NCI-H1105 treated with DMSO at 0.1 percent for 48 hours (cell line): ENCODE measurements around the gene MRPS30.
"Not testable (repeated sequence)": the region's sequence is repeated elsewhere in the genome, so short reads cannot be mapped to it uniquely, and the experiment has no call there.

Experiments
- DNase-seq: peaks from one replicate; lab custom pipeline; 2025; lab: John Stamatoyannopoulos, UW

MRPS30 gene

DNA sequence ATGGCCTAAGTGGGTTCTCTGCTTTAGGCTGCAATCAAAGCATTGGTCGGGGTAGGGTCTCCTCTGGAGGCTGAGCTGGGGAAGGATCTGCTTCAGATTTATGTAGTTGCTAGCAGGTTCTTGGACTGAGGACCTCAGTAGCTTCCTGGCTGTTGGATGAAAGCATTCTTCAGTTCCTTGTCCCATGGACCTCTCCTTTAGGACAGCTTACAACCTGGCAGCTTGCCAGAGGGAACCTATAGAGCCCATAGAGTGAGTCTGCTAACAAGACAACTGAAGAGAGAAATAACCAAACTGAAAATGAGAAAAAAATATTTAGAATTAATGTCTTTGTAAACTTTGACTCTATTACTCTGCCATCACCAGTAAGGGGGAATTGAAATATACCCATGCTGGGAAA, 12.4 kb downstream of the MRPS30 start:
- no peak for DNase-seq

- DNase-seq: not testable (repeated sequence)
These were observed 15.9 kb downstream of the MRPS30 start for GRCh38 chr5:44824662-44825061.

GRCh38 chr5:44827681-44828080, 18.9 kb downstream of the MRPS30 start:
- DNase-seq: no peak

- no peak for DNase-seq
These were observed 20.0 kb downstream of the MRPS30 start for GRCh38 chr5:44828719-44829118.

DNA sequence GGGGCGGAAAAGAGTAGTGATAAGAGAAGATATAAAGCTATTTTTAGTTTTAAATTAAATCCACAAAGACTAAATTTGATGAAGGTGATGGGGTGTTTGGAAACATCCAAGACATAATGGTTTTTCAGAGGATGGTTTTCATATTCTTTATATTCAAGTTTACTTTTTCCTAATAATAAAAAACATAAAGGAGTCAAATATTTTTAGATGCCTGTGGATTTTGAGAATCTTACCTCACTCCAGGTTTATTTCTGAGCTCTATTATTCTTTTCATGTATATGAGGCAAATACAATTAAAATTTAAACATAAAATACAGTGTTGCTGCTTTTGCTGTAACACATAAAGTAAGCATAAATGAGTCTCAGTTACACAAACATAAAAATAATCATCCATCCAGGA, 22.2 kb downstream of the MRPS30 start:
- no peak for DNase-seq

GRCh38 chr5:44833249-44833648, 24.5 kb downstream of the MRPS30 start:
- DNase-seq: no peak

DNA sequence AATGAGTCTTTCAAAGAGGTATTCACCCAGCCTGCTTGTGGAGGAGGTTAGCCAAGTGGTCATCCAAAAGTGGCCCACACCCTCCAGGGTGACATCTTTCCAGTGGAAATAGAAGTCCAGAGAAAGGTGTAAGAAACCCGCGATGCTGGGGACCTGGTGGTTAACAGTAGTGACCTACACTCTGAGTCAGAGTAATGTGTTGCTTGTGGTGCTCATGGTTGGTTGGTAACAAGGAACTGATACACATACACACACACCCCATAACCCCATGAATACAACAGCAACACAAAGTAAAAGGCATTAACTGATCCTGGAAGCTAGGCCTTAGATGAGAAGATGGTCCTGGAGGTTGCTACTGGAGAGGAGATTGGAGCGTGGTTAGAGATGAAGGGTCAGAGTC, 26.9 kb downstream of the MRPS30 start:
- no peak for DNase-seq

DNA sequence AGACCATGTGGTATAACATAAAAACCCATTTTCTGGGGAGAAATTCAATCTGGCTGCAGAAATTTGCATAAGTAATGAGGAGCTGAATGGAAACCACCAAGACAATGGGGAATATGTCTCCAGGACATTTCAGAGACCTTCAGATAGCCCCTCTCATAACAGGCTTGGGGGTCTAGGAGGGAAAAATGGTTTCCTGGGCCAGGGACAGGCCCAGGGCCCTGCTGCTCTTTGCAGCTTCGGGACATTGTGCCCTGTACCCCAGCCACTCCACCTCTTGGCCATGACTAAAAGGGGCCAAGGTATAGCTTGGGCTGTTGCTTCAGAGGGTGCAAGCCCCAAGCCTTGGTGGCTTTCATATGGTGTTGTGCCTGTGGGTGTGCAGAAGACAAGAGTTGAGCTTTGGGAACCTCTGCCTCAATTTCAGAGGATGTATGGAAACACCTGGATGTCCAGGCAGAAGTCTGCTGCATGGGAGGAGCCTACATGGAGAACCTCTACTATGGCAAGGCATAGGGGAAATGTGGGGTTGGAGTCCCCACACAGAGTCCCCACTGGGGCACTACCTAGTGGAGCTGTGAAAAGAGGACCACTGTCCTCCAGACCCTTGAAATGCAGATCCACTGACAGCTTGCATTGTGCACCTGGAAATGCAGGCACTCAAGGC, 30.4 kb downstream of the MRPS30 start:
- no peak for DNase-seq

- no peak for DNase-seq
These were observed 33.9 kb downstream of the MRPS30 start for GRCh38 chr5:44842496-44843282.

DNA sequence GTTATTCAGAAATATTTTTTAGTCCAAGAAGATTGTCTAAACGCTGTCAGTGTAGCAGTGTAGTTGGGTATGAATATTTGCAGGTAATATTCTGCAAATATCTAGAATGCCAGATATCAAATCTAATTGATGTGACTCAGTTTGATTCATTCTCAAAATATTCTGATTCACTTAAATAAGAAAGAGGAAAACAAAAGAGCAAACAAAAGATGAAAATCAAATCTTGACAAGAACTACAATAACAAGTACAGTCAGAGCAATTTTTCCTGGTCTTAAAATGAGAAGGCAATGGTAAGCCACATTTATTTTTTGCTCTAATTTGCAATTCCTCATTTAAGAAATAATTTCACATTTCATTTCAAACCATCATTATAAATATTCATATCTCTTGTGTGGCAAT, 36.0 kb downstream of the MRPS30 start:
- no peak for DNase-seq

DNA sequence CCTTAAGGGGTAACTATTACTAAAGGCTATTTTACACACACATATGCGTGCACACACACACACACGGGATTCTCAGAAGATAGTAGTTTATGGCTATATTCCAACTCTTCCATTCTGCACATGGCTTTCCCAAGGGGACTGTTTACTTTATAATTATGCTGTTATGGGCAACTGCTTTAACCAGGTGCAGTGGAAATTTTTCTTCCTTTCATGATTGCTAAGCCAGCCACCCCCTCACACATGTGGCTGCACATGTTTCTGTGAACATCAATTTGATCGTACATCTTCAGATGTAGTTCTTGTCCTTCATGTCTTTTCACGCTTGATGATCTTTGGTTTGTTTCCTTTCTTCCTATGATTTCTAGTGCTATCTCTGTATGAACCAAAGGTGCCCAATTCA, 37.0 kb downstream of the MRPS30 start:
- peak; percentile 98 for DNase-seq

DNA sequence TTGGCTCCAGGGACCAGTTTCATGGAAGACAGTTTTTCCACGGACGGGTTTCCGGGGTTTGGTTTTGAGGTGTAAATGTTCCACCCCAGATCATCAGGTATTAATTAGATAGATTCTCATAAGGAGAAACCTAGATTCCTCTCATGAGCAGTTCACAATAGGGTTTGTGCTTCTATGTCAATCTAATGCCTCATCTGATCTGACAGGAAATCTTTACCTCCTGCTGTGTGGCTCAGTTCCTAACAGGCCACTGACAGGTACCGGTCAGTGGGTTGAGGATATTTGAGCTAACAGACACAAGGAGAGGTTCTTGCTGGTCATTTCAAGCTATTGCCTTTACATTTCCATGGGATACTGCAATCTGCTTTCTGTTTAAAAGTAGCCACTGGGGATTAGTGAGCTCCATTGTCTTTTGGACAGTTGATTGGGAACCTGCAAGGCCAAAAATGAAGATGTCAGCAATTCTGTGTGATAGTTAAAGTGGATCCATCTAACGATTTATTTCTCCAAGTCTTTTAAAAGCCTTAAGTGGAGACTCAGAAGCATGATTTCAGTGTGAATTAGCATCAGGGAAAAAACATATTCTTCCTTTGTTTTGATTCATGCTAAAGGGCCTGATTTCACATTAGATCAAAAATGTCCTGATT, 38.6 kb downstream of the MRPS30 start:
- DNase-seq: no peak

- DNase-seq: peak; percentile 35
These were observed 51.5 kb downstream of the MRPS30 start for GRCh38 chr5:44860267-44860666.

DNA sequence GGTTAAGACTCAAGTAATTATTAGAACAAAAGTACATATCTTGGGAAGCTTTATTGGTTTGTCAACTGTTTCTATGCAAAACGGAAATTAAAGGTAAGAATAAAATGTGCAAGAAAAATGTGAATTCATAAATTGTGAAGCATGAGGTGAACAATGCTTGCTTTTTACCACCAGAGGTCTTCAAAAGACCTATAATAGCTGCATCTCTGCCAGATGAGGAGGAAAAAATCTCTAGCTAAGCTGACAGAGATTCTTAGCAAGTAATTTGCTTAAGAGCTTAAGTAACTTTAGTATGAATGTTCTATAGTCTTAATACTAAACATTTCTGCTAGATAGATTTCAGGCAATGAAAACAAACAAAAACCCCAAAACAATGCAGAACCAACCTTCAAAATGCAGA, 54.1 kb downstream of the MRPS30 start:
- DNase-seq: peak; percentile 35
